ENCODE data around the gene STX16. TPM values are rescaled to one million over a fixed set of nuclear protein-coding genes. Genes with fewer than 3 reads are reported as not detected.

STX16 gene
- total RNA-seq, 1 donor from 2014 or later: 50.4 TPM

- no peaks in the 10 kb centered on the region for H3K27me3 Mint-ChIP-seq (ENCODE audit: low read depth)
- H3K27ac Mint-ChIP-seq (ENCODE audit: unreplicated experiment): no peak overlapping the region
- peak; percentile 70 for DNase-seq (ENCODE audit: low spot score)
- no peaks in the 10 kb centered on the region for H3K36me3 Mint-ChIP-seq (ENCODE audit: low read depth)
- H3K4me3 Mint-ChIP-seq (ENCODE audit: unreplicated experiment): no peak overlapping the region
- peaks cover 31% of the 10 kb centered on the region for H3K4me1 Mint-ChIP-seq (ENCODE audit: low read depth)
- H3K9me3 Mint-ChIP-seq (ENCODE audit: low read depth): no peaks in the 10 kb centered on the region
- TF ChIP-seq CTCF (IDR thresholded peaks at IDR 0.05): no peak
Measured at GRCh38 chr20:58610811-58611210, 40.3 kb upstream of the STX16 start.

GRCh38 chr20:58611236-58612030, 39.6 kb upstream of the STX16 start:
- peak; percentile 83 for DNase-seq (ENCODE audit: low spot score)
- Mint-ChIP-seq H3K27me3 (ENCODE audit: low read depth) (no peaks in the 10 kb centered on the region), H3K27ac (ENCODE audit: unreplicated experiment) (no peak overlapping the region), H3K9me3 (ENCODE audit: low read depth) (no peaks in the 10 kb centered on the region), H3K4me1 (ENCODE audit: low read depth) (peaks cover 31% of the 10 kb centered on the region), H3K36me3 (ENCODE audit: low read depth) (no peaks in the 10 kb centered on the region), H3K4me3 (ENCODE audit: unreplicated experiment) (no peak overlapping the region)
- no peak for TF ChIP-seq CTCF (IDR thresholded peaks at IDR 0.05)

GRCh38 chr20:58612121-58612691, 38.9 kb upstream of the STX16 start:
- H3K27me3 Mint-ChIP-seq (ENCODE audit: low read depth): no peaks in the 10 kb centered on the region
- DNase-seq (ENCODE audit: low spot score): peak; percentile 37
- peaks cover 31% of the 10 kb centered on the region for H3K4me1 Mint-ChIP-seq (ENCODE audit: low read depth)
- H3K27ac Mint-ChIP-seq (ENCODE audit: unreplicated experiment): peak overlapping the region; percentile 79
- TF ChIP-seq CTCF (IDR thresholded peaks at IDR 0.05): no peak
- peaks cover 5% of the 10 kb centered on the region for H3K9me3 Mint-ChIP-seq (ENCODE audit: low read depth)
- H3K36me3 Mint-ChIP-seq (ENCODE audit: low read depth): no peaks in the 10 kb centered on the region
- H3K4me3 Mint-ChIP-seq (ENCODE audit: unreplicated experiment): no peak overlapping the region

- Mint-ChIP-seq H3K9me3 (ENCODE audit: low read depth) (peaks cover 8% of the 10 kb centered on the region), H3K27ac (ENCODE audit: unreplicated experiment) (no peak overlapping the region), H3K4me3 (ENCODE audit: unreplicated experiment) (no peak overlapping the region), H3K36me3 (ENCODE audit: low read depth) (no peaks in the 10 kb centered on the region), H3K4me1 (ENCODE audit: low read depth) (peaks cover 42% of the 10 kb centered on the region), H3K27me3 (ENCODE audit: low read depth) (no peaks in the 10 kb centered on the region)
- peak; percentile 63 for DNase-seq (ENCODE audit: low spot score)
- TF ChIP-seq CTCF (IDR thresholded peaks at IDR 0.05): no peak
Measured at GRCh38 chr20:58613061-58613854, 37.8 kb upstream of the STX16 start.

GRCh38 chr20:58614366-58614765, 36.7 kb upstream of the STX16 start:
- no peak overlapping the region for H3K27ac Mint-ChIP-seq (ENCODE audit: unreplicated experiment)
- TF ChIP-seq CTCF (IDR thresholded peaks at IDR 0.05): no peak
- DNase-seq (ENCODE audit: low spot score): peak; percentile 82
- peaks cover 53% of the 10 kb centered on the region for H3K4me1 Mint-ChIP-seq (ENCODE audit: low read depth)
- no peaks in the 10 kb centered on the region for H3K27me3 Mint-ChIP-seq (ENCODE audit: low read depth)
- H3K9me3 Mint-ChIP-seq (ENCODE audit: low read depth): peaks cover 8% of the 10 kb centered on the region
- no peak overlapping the region for H3K4me3 Mint-ChIP-seq (ENCODE audit: unreplicated experiment)
- no peaks in the 10 kb centered on the region for H3K36me3 Mint-ChIP-seq (ENCODE audit: low read depth)
